Coronary artery (tissue), 2 donors: ENCODE data around the gene TRAF1.
"Not testable (repeated sequence)": the region's sequence is repeated elsewhere in the genome, so short reads cannot be mapped to it uniquely, and the experiment has no call there.

Source experiments
- DNase-seq: peaks from one replicate; pipeline ENCODE4 v3.0.0-alpha.2; 2017; ENCODE audit warnings: low spot score
- H3K27ac ChIP-seq, 2 donors: fragments of 200-600 bp; sonication (generic); one replicate each; pipeline ENCODE4 v1.5.1; 2016 to 2019
- H3K4me3 ChIP-seq: fragments of 200-600 bp; sonication (generic); 2 replicates; pipeline ENCODE4 v1.5.1; 2016; ENCODE audit warnings: mild to moderate bottlenecking, moderate library complexity
- CTCF ChIP-seq: fragments of 200-600 bp; sonication (generic); IDR thresholded peaks from one replicate; pipeline ENCODE4 v1.5.1; 2019; ENCODE audit warnings: antibody characterized with exemption

Gene TRAF1

GRCh38 chr9:120926397-120926928 lies at the start of gene TRAF1:
TSS of gene TRAF1 (minus strand) at chr9:120926796. CDS start at chr9:120926075, 721 bp downstream.
- H3K27ac ChIP-seq: peak within 1 kb of the TSS; percentile 87 to 98
- no peak for TF ChIP-seq CTCF
- no peak for DNase-seq
- peak within 1 kb of the TSS; percentile 53 for H3K4me3 ChIP-seq

- no peak for DNase-seq
- no peak for TF ChIP-seq CTCF
- H3K4me3 ChIP-seq: no peak overlapping the region
- H3K27ac ChIP-seq: no peak overlapping the region
Observed at GRCh38 chr9:120974921-120975320, 48.3 kb upstream of the TRAF1 start.

GRCh38 chr9:120974181-120974580 lies 47.6 kb upstream of the TRAF1 start:
- no peak for DNase-seq
- no peak overlapping the region for H3K4me3 ChIP-seq
- TF ChIP-seq CTCF: no peak
- no peak overlapping the region for H3K27ac ChIP-seq

- TF ChIP-seq CTCF: no peak
- Histone ChIP-seq H3K4me3 (no peak overlapping the region), H3K27ac (no peak overlapping the region)
- DNase-seq: no peak
Observed at GRCh38 chr9:120971938-120972337, 45.3 kb upstream of the TRAF1 start.

- H3K27ac ChIP-seq, DNase-seq, H3K4me3 ChIP-seq: not testable (repeated sequence)
Observed at GRCh38 chr9:120971471-120971870, 44.9 kb upstream of the TRAF1 start.

- no peak for TF ChIP-seq CTCF
- DNase-seq: no peak
- Histone ChIP-seq H3K27ac (no peak overlapping the region), H3K4me3 (no peak overlapping the region)
Observed at GRCh38 chr9:120970244-120970643, 43.6 kb upstream of the TRAF1 start.

GRCh38 chr9:120966013-120966369 lies 39.4 kb upstream of the TRAF1 start:
- no peak for TF ChIP-seq CTCF
- Histone ChIP-seq H3K4me3 (no peak overlapping the region), H3K27ac (peak overlapping the region; percentile 89 to 93)
- DNase-seq: no peak
